Breast epithelium (tissue), 4 donors: ENCODE results near the gene STK32A. TPM values are rescaled to one million over a fixed set of nuclear protein-coding genes. Genes with fewer than 3 reads are reported as not detected.

ENCODE experiments used
- DNase-seq, 2 donors: peaks; one replicate each; pipeline ENCODE4 v3.0.0-alpha.2; 2019; ENCODE audit warnings: low spot score in 2 of 2
- H3K27ac ChIP-seq, 2 donors: fragments of 200-600 bp; sonication (generic) in 1 of 2; one replicate each; pipeline ENCODE4 v1.5.1; 2016 to 2019; ENCODE audit warnings: mild to moderate bottlenecking in 1 of 2
- H3K27me3 ChIP-seq, 2 donors: fragments of 200-600 bp; sonication (generic) in 1 of 2; one replicate each; pipeline versions ENCODE4 v1.5.1 to v1.6.0; 2017 to 2019; ENCODE audit warnings: control low read depth in 1 of 2, mild to moderate bottlenecking in 1 of 2
- H3K36me3 ChIP-seq: fragments of 200-600 bp; one replicate; pipeline ENCODE4 v1.5.1; 2019
- H3K4me1 ChIP-seq, 2 donors: fragments of 200-600 bp; sonication (generic); one replicate each; pipeline ENCODE4 v1.5.1; 2016 to 2019; ENCODE audit warnings: control low read depth in 1 of 2
- H3K4me3 ChIP-seq, 3 donors: fragments of 200-600 bp; sonication (generic); 1 replicate in 2 of 3; 2 replicates in 1 of 3; pipeline ENCODE4 v1.5.1; 2016 to 2019; ENCODE audit warnings: mild to moderate bottlenecking in 3 of 3, moderate library complexity in 2 of 3
- H3K9me3 ChIP-seq, 2 donors: fragments of 200-600 bp; sonication (generic) in 1 of 2; one replicate each; pipeline ENCODE4 v1.5.1; 2016 to 2019; ENCODE audit warnings: control low read depth in 1 of 2
- POLR2A ChIP-seq: fragments of 450-650 bp; IDR thresholded peaks from one replicate; pipeline ENCODE4 v1.6.1; 2016; ENCODE audit warnings: antibody characterized with exemption, mild to moderate bottlenecking, moderate library complexity
- POLR2AphosphoS5 ChIP-seq, 3 donors: sonication (generic); formaldehyde crosslinking; IDR thresholded peaks; one replicate each; pipeline ENCODE4 v1.6.1; 2017; ENCODE audit warnings: antibody characterized with exemption in 3 of 3
- intact Hi-C: fragments of 100-400 bp; cut with DNase I; formaldehyde crosslinking; loops from one replicate; pipeline ENCODE4 v1.15.1; 2023; ENCODE audit warnings: low total_unique reads
- total RNA-seq, 3 donors: library from RNA; depleted of rRNA; stranded (reverse); fragments of >200 nt; gene quantifications; one replicate each; pipeline ENCODE4 v1.1.0, GENCODE V29; 2016
- TF ChIP-seq, protein P1 (sequence below), 3 donors: fragments of 450-650 bp; IDR thresholded peaks; one replicate each; pipeline ENCODE4 v1.5.1; 2016 to 2017; ENCODE audit warnings: antibody characterized with exemption in 3 of 3, mild to moderate bottlenecking in 3 of 3, moderate library complexity in 3 of 3

Gene STK32A
- total RNA-seq, 3 donors from 2014 or later: 2.0 to 6.9 (median 3.5) TPM

DNA sequence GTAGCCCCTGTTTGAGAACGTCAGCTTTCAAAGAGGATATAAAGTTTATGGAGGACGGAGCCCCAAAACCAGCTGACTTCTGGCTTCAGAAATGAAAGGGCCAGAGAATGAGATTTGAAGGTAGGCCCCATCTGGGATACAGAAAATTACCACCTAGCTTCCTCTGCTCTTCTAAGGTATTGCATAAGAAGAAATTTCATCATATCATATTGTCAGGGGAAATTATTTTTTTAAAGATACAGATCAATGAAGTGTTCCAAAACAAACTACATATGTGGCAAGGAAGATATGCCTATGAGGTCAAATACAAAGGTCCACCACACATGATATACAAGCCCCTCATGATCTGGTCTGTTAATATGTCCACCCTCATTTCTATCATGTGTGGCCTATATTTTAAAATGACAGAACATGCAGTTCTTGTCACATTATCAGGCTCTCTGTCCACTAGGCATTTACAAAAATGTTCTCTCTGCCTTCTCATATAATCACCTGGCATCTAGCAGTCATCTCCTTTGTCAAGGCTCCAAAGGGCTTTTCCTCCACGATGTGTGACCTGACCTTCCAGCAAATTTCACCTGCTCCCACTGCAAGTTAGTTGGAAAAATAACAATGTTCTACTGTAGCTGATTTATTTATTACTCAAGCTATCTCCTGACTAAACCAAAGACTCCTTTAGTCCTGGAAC is 192.0 kb downstream of the STK32A start:
- Histone ChIP-seq H3K4me3 (no peak overlapping the region), H3K9me3 (no peaks in the 10 kb centered on the region), H3K36me3 (no peaks in the 10 kb centered on the region), H3K27me3 (no peaks in the 10 kb centered on the region), H3K27ac (no peak overlapping the region), H3K4me1 (peaks cover 0 to 8% of the 10 kb centered on the region in 2 donors)
- TF ChIP-seq POLR2AphosphoS5 (IDR thresholded peaks at IDR 0.05) (no peak), POLR2A (no peak)
- TF ChIP-seq, protein P1, sequence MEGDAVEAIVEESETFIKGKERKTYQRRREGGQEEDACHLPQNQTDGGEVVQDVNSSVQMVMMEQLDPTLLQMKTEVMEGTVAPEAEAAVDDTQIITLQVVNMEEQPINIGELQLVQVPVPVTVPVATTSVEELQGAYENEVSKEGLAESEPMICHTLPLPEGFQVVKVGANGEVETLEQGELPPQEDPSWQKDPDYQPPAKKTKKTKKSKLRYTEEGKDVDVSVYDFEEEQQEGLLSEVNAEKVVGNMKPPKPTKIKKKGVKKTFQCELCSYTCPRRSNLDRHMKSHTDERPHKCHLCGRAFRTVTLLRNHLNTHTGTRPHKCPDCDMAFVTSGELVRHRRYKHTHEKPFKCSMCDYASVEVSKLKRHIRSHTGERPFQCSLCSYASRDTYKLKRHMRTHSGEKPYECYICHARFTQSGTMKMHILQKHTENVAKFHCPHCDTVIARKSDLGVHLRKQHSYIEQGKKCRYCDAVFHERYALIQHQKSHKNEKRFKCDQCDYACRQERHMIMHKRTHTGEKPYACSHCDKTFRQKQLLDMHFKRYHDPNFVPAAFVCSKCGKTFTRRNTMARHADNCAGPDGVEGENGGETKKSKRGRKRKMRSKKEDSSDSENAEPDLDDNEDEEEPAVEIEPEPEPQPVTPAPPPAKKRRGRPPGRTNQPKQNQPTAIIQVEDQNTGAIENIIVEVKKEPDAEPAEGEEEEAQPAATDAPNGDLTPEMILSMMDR (IDR thresholded peaks at IDR 0.05): no peak
- no peak for DNase-seq
- intact Hi-C loops: no loop called here

DNA sequence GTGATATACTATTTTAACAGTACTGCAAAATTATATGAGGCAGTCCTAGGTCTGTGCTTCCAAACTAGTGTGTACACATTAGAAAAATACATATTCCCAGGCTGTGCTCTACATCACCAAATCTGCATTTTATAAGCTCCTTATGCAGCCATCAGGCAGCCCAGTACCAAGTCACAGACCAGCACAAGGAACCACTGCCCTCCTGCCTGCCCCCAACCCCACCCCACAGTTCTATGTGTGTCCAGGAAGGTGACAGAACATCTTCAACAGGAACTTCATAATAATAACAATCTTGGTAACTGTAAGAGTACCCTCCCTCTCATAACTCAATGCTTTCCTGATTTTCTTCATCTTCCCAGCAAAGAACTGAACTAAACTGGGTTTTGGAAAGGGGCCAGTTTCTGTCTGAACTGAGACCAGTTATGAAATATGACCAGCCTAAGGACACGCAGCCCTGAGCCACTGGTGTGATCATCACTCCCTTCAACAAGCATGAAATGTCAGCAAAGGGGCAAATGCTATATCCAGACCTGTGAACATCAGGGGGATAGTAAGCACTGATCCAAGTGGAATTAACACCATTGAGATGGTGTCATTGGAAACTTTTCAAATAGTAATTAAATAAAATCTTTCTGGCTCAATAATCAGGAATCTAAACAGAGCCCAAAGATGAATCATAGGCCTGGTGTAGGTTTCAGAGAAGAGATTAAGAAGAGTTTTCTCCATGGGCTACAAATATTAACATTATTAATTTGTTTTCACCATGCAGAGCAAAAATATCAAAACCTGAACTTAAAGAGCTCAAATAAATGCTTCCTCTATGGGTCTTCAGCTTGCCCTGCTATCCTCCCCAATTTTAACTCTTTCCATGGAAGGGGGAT is 192.9 kb downstream of the STK32A start:
- H3K27ac ChIP-seq: peak overlapping the region; percentile 22 to 25
- H3K9me3 ChIP-seq: no peaks in the 10 kb centered on the region
- H3K27me3 ChIP-seq: no peaks in the 10 kb centered on the region
- no peak overlapping the region for H3K4me3 ChIP-seq
- intact Hi-C loops: no loop called here
- H3K36me3 ChIP-seq: no peaks in the 10 kb centered on the region
- DNase-seq: no peak
- TF ChIP-seq POLR2A: no peak
- TF ChIP-seq, protein P1 (IDR thresholded peaks at IDR 0.05): no peak
- no peak for TF ChIP-seq POLR2AphosphoS5 (IDR thresholded peaks at IDR 0.05)
- H3K4me1 ChIP-seq: peaks cover 0 to 8% of the 10 kb centered on the region in 2 donors

DNA sequence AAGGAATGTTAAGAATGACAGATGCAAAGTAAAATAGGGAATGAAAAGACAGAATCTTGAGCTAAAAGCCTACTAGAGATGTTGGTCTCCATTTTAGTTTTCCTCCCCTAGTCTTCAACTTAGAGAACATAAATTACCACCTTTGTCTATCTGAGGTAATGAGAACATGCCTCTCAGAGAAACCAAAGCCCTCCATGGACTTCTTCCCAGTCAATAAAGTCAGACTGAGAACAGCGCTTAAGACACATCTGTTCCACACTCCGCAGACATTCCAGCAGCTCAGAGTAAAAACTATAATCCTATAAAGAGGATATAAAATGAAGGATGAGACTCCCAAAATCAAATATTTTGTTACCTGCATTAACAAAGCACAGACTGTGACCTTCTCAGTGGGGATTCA is 195.8 kb downstream of the STK32A start:
- intact Hi-C loops: no loop called here
- Histone ChIP-seq H3K27me3 (no peaks in the 10 kb centered on the region), H3K9me3 (no peaks in the 10 kb centered on the region), H3K4me1 (peaks cover 0 to 8% of the 10 kb centered on the region in 2 donors), H3K36me3 (no peaks in the 10 kb centered on the region), H3K4me3 (no peak overlapping the region), H3K27ac (no peak overlapping the region)
- DNase-seq: no peak
- TF ChIP-seq, protein P1 (IDR thresholded peaks at IDR 0.05): no peak
- no peak for TF ChIP-seq POLR2A
- TF ChIP-seq POLR2AphosphoS5 (IDR thresholded peaks at IDR 0.05): no peak

DNA sequence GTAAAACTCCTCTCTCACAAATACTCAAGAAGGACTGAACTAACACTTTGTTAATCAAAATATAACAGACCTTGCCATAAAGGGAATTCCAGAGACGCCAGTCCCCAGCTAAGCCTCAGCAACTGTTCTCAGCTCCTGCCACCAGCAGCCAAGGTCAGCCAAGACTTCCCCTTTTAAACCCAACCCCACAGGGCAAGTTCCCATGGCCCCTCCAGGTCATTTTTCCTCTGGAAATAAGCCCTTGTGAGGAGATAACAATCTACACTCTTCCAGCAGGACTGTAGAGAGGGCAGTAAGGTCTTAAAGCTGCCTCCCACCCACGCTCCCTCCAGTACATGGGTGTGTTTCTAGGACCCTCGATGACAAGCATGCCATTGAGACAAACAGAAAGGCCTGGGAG is 196.8 kb downstream of the STK32A start:
- no peak for DNase-seq
- Histone ChIP-seq H3K4me3 (no peak overlapping the region), H3K4me1 (peaks cover 0 to 8% of the 10 kb centered on the region in 2 donors), H3K27ac (no peak overlapping the region), H3K36me3 (no peaks in the 10 kb centered on the region), H3K27me3 (no peaks in the 10 kb centered on the region), H3K9me3 (no peaks in the 10 kb centered on the region)
- intact Hi-C loops: no loop called here
- TF ChIP-seq POLR2A (no peak), POLR2AphosphoS5 (IDR thresholded peaks at IDR 0.05) (no peak)
- TF ChIP-seq, protein P1 (IDR thresholded peaks at IDR 0.05): no peak

DNA sequence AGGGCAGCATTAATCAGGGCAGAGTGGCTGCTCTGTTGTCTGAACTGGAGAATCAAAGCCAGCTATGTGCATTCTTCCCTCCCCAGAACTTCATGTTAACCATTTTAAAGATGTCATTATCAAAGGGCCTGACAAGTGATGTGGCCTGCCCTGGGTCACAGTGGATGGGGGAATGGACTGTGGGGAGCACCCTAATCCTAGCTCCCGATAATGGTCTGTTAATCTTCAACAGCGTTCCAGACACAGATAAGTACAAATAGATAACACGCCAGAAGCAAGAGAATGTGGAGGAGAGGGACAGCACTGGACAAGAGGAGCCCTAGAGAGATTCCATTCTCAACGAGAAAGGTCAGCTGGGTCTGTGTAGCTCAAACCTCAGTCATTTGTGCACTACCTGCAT is 197.5 kb downstream of the STK32A start:
- H3K9me3 ChIP-seq: no peaks in the 10 kb centered on the region
- no peaks in the 10 kb centered on the region for H3K27me3 ChIP-seq
- TF ChIP-seq, protein P1 (IDR thresholded peaks at IDR 0.05): no peak
- TF ChIP-seq POLR2AphosphoS5 (IDR thresholded peaks at IDR 0.05) (no peak), POLR2A (no peak)
- no peak for DNase-seq
- no peaks in the 10 kb centered on the region for H3K36me3 ChIP-seq
- H3K4me3 ChIP-seq: no peak overlapping the region
- H3K27ac ChIP-seq: peak overlapping the region in 1 of 2 donors; percentile 29
- intact Hi-C loops: no loop called here
- H3K4me1 ChIP-seq: peaks cover 0 to 8% of the 10 kb centered on the region in 2 donors
